GM21381 (cell line): ENCODE data around the gene PSMG1.

Experiments
- ATAC-seq: cut with Tn5 transposase; IDR thresholded peaks from one replicate; pipeline ENCODE4 v1.9.1; 2021; ENCODE audit warnings: mild to moderate bottlenecking, moderate library complexity; ENCODE audit not compliant: unreplicated experiment

Gene PSMG1

GRCh38 chr21:39125752-39126485 is 57.3 kb downstream of the PSMG1 start:
- no peak for ATAC-seq
